Activated T-helper 1 cell treated with anti-CD3 and anti-CD28 coated beads, Interleukin-12 subunit alpha, Interleukin-12 subunit beta, Interleukin-2, Interleukin-4 antibody, amounts not matched to agents 30 ng/mL and 10 ng/mL and 1 ng/mL, durations not matched to agents 14 hours and 24 hours and 36 hours (primary cell): ENCODE data around the gene ETV3. TPM values are rescaled to one million over a fixed set of nuclear protein-coding genes. Genes with fewer than 3 reads are reported as not detected.
"Not testable (repeated sequence)": the region's sequence is repeated elsewhere in the genome, so short reads cannot be mapped to it uniquely, and the experiment has no call there.

Source experiments
- DNase-seq: peaks from one replicate; pipeline ENCODE4 v3.0.0; 2021; ENCODE audit warnings: low spot score
- H3K27ac Mint-ChIP-seq: one replicate; pipeline ENCODE4 v1.8.0; 2021; ENCODE audit warnings: mild to moderate bottlenecking, mixed read lengths
- H3K27me3 Mint-ChIP-seq: one replicate; pipeline ENCODE4 v1.8.0; 2022; ENCODE audit warnings: mild to moderate bottlenecking, moderate library complexity, mixed read lengths; ENCODE audit not compliant: insufficient read depth
- H3K36me3 Mint-ChIP-seq: one replicate; pipeline ENCODE4 v1.8.0; 2021; ENCODE audit warnings: low read depth, mixed read lengths
- H3K4me1 Mint-ChIP-seq: one replicate; pipeline ENCODE4 v1.8.0; 2021; ENCODE audit warnings: low read depth, mixed read lengths
- H3K4me3 Mint-ChIP-seq: one replicate; pipeline ENCODE4 v1.8.0; 2021; ENCODE audit warnings: mild to moderate bottlenecking, moderate library complexity, mixed read lengths
- H3K9me3 Mint-ChIP-seq: one replicate; pipeline ENCODE4 v1.8.0; 2021; ENCODE audit warnings: mixed read lengths
- intact Hi-C: fragments of 100-400 bp; cut with micrococcal nuclease; formaldehyde crosslinking; loops from one replicate; pipeline ENCODE4 v1.15.1; 2024
- total RNA-seq: library from RNA; stranded (reverse); gene quantifications from 2 replicates; pipeline ENCODE4 v1.2.3, GENCODE V29; 2022

The ETV3 gene
- total RNA-seq, 1 donor from 2014 or later = 51.3 TPM

GRCh38 chr1:157172591-157172990 is 34.4 kb upstream of the ETV3 start:
- H3K4me3 Mint-ChIP-seq, H3K9me3 Mint-ChIP-seq, H3K36me3 Mint-ChIP-seq, H3K27ac Mint-ChIP-seq, DNase-seq, intact Hi-C loops, H3K4me1 Mint-ChIP-seq: not testable (repeated sequence)
- H3K27me3 Mint-ChIP-seq = peaks cover 29% of the 10 kb centered on the region

GRCh38 chr1:157171903-157172503 is 33.8 kb upstream of the ETV3 start:
- H3K4me1 Mint-ChIP-seq, intact Hi-C loops, DNase-seq, H3K36me3 Mint-ChIP-seq, H3K4me3 Mint-ChIP-seq, H3K9me3 Mint-ChIP-seq, H3K27ac Mint-ChIP-seq: not testable (repeated sequence)
- peaks cover 27% of the 10 kb centered on the region for H3K27me3 Mint-ChIP-seq

- H3K4me1 Mint-ChIP-seq = no peaks in the 10 kb centered on the region
- intact Hi-C loops = no loop called here
- H3K4me3 Mint-ChIP-seq = no peak overlapping the region
- H3K27ac Mint-ChIP-seq = no peak overlapping the region
- peak; percentile 17 for DNase-seq
- H3K36me3 Mint-ChIP-seq = no peaks in the 10 kb centered on the region
- peaks cover 23% of the 10 kb centered on the region for H3K27me3 Mint-ChIP-seq
- H3K9me3 Mint-ChIP-seq = no peaks in the 10 kb centered on the region
Measured at GRCh38 chr1:157170677-157171515, 32.7 kb upstream of the ETV3 start.

- no peaks in the 10 kb centered on the region for H3K36me3 Mint-ChIP-seq
- peaks cover 36% of the 10 kb centered on the region for H3K27me3 Mint-ChIP-seq
- DNase-seq = no peak
- H3K9me3 Mint-ChIP-seq = no peaks in the 10 kb centered on the region
- no peak overlapping the region for H3K4me3 Mint-ChIP-seq
- no peak overlapping the region for H3K27ac Mint-ChIP-seq
- H3K4me1 Mint-ChIP-seq = peaks cover 6% of the 10 kb centered on the region
- intact Hi-C loops = no loop called here
Measured at GRCh38 chr1:157168015-157168414, 29.8 kb upstream of the ETV3 start.

GRCh38 chr1:157167437-157167836 is 29.2 kb upstream of the ETV3 start:
- Mint-ChIP-seq H3K9me3 (no peaks in the 10 kb centered on the region), H3K27me3 (peaks cover 36% of the 10 kb centered on the region), H3K27ac (no peak overlapping the region), H3K4me1 (peaks cover 6% of the 10 kb centered on the region), H3K4me3 (no peak overlapping the region), H3K36me3 (no peaks in the 10 kb centered on the region)
- DNase-seq = no peak
- intact Hi-C loops = no loop called here

GRCh38 chr1:157166590-157166989 is 28.4 kb upstream of the ETV3 start:
- intact Hi-C loops = no loop called here
- no peak overlapping the region for H3K27ac Mint-ChIP-seq

GRCh38 chr1:157163273-157164127 is 25.3 kb upstream of the ETV3 start:
- intact Hi-C loops = no loop called here
- no peaks in the 10 kb centered on the region for H3K36me3 Mint-ChIP-seq
- H3K27me3 Mint-ChIP-seq = peaks cover 26% of the 10 kb centered on the region
- H3K4me1 Mint-ChIP-seq = peaks cover 6% of the 10 kb centered on the region
- H3K4me3 Mint-ChIP-seq = no peak overlapping the region
- peak; percentile 54 for DNase-seq
- H3K9me3 Mint-ChIP-seq = no peaks in the 10 kb centered on the region
- no peak overlapping the region for H3K27ac Mint-ChIP-seq

More at GRCh38 chr1:157166590-157166989, 28.4 kb upstream of the ETV3 start:
- no peak for DNase-seq
- Mint-ChIP-seq H3K9me3 (no peaks in the 10 kb centered on the region), H3K4me1 (peaks cover 6% of the 10 kb centered on the region), H3K4me3 (no peak overlapping the region), H3K36me3 (no peaks in the 10 kb centered on the region), H3K27me3 (peaks cover 37% of the 10 kb centered on the region)

GRCh38 chr1:157162345-157162744 is 24.1 kb upstream of the ETV3 start:
- Mint-ChIP-seq H3K27ac (no peak overlapping the region), H3K36me3 (no peaks in the 10 kb centered on the region), H3K4me3 (no peak overlapping the region), H3K27me3 (peaks cover 30% of the 10 kb centered on the region), H3K4me1 (peaks cover 6% of the 10 kb centered on the region), H3K9me3 (no peaks in the 10 kb centered on the region)
- intact Hi-C loops = no loop called here
- DNase-seq = no peak

- Mint-ChIP-seq H3K27ac (no peak overlapping the region), H3K36me3 (no peaks in the 10 kb centered on the region), H3K4me3 (no peak overlapping the region), H3K4me1 (peaks cover 6% of the 10 kb centered on the region), H3K9me3 (no peaks in the 10 kb centered on the region), H3K27me3 (peaks cover 34% of the 10 kb centered on the region)
- intact Hi-C loops = no loop called here
- no peak for DNase-seq
Measured at GRCh38 chr1:157161901-157162300, 23.7 kb upstream of the ETV3 start.

GRCh38 chr1:157158967-157159366 is 20.8 kb upstream of the ETV3 start:
- H3K4me1 Mint-ChIP-seq = peaks cover 13% of the 10 kb centered on the region
- intact Hi-C loops = no loop called here
- H3K9me3 Mint-ChIP-seq = no peaks in the 10 kb centered on the region
- H3K27me3 Mint-ChIP-seq = peaks cover 29% of the 10 kb centered on the region
- H3K36me3 Mint-ChIP-seq = no peaks in the 10 kb centered on the region
- no peak overlapping the region for H3K27ac Mint-ChIP-seq
- DNase-seq = no peak
- no peak overlapping the region for H3K4me3 Mint-ChIP-seq

GRCh38 chr1:157157501-157158190 is 19.5 kb upstream of the ETV3 start:
- H3K27ac Mint-ChIP-seq = no peak overlapping the region
- peaks cover 13% of the 10 kb centered on the region for H3K4me1 Mint-ChIP-seq
- H3K36me3 Mint-ChIP-seq = no peaks in the 10 kb centered on the region
- intact Hi-C loops = no loop called here
- DNase-seq = no peak
- H3K9me3 Mint-ChIP-seq = no peaks in the 10 kb centered on the region
- peaks cover 25% of the 10 kb centered on the region for H3K27me3 Mint-ChIP-seq
- no peak overlapping the region for H3K4me3 Mint-ChIP-seq

GRCh38 chr1:157156058-157156541 is 17.9 kb upstream of the ETV3 start:
- no peak overlapping the region for H3K4me3 Mint-ChIP-seq
- H3K27me3 Mint-ChIP-seq = peaks cover 21% of the 10 kb centered on the region
- no peaks in the 10 kb centered on the region for H3K9me3 Mint-ChIP-seq
- no peaks in the 10 kb centered on the region for H3K36me3 Mint-ChIP-seq
- peak; percentile 65 for DNase-seq
- peaks cover 18% of the 10 kb centered on the region for H3K4me1 Mint-ChIP-seq
- intact Hi-C loops = loop anchor here (1.0 kb wide), 1 partner anchor 66 kb away; no protein-coding TSS in a partner anchor
- H3K27ac Mint-ChIP-seq = no peak overlapping the region
